OCI-LY1 (cell line): ENCODE measurements around the gene MPPED2.

Experiments
- H2AFZ ChIP-seq: fragments of 200-600 bp; sonication (generic), shearing (Covaris generic); 2 replicates; pipeline ENCODE4 v1.6.0; 2014; ENCODE audit warnings: antibody characterized with exemption, mild to moderate bottlenecking, low read length
- H3F3A ChIP-seq: fragments of 200-600 bp; sonication (generic), shearing (Covaris generic); 2 replicates; pipeline ENCODE4 v1.6.0; 2014; ENCODE audit warnings: mild to moderate bottlenecking, antibody characterized with exemption, low read length, moderate library complexity; ENCODE audit not compliant: insufficient read depth
- H3K27ac ChIP-seq: fragments of 200-600 bp; sonication (generic); 2 replicates; pipeline ENCODE4 v1.5.1; 2014; ENCODE audit warnings: low read length, mixed run types, mild to moderate bottlenecking, low read depth; ENCODE audit not compliant: poor library complexity, severe bottlenecking
- H3K27me3 ChIP-seq: fragments of 200-600 bp; sonication (generic); 2 replicates; pipeline ENCODE4 v1.6.0; 2014; ENCODE audit warnings: antibody characterized with exemption, mild to moderate bottlenecking, low read length, moderate library complexity; ENCODE audit not compliant: insufficient read depth
- H3K36me3 ChIP-seq: fragments of 200-600 bp; sonication (generic); 2 replicates; pipeline ENCODE4 v1.6.1; 2014; ENCODE audit warnings: mild to moderate bottlenecking, antibody characterized with exemption, low read length, moderate library complexity, mixed read lengths; ENCODE audit not compliant: insufficient read depth
- H3K4me1 ChIP-seq: fragments of 200-600 bp; sonication (generic); 2 replicates; pipeline ENCODE4 v1.5.1; 2014; ENCODE audit warnings: mild to moderate bottlenecking, low read length, moderate library complexity; ENCODE audit not compliant: insufficient read depth, severe bottlenecking
- H3K4me2 ChIP-seq: fragments of 200-600 bp; sonication (generic), shearing (Covaris generic); 2 replicates; pipeline ENCODE4 v1.6.1; 2014; ENCODE audit warnings: low read length
- H3K4me3 ChIP-seq: fragments of 200-600 bp; sonication (generic); 2 replicates; pipeline ENCODE4 v1.5.1; 2014; ENCODE audit warnings: low read length, low read depth, mild to moderate bottlenecking, mixed read lengths; ENCODE audit not compliant: poor library complexity, severe bottlenecking
- H3K79me2 ChIP-seq: fragments of 200-600 bp; shearing (Covaris generic); 2 replicates; pipeline ENCODE4 v1.6.1; 2016; ENCODE audit warnings: mixed run types, low read length, mixed read lengths; ENCODE audit not compliant: insufficient read depth
- H3K9ac ChIP-seq: fragments of 200-600 bp; sonication (generic), shearing (Covaris generic); 2 replicates; pipeline ENCODE4 v1.6.1; 2014; ENCODE audit warnings: mild to moderate bottlenecking, low read length, mixed read lengths
- H3K9me2 ChIP-seq: fragments of 200-600 bp; sonication (generic), shearing (Covaris generic); 2 replicates; pipeline ENCODE4 v1.6.1; 2014; ENCODE audit warnings: low read depth, mild to moderate bottlenecking, low read length, mixed read lengths
- H3K9me3 ChIP-seq: fragments of 200-600 bp; shearing (Covaris generic); 2 replicates; pipeline ENCODE4 v1.6.1; 2014; ENCODE audit warnings: low read length, mixed read lengths
- H4K20me1 ChIP-seq: fragments of 200-600 bp; sonication (generic), shearing (Covaris generic); 2 replicates; pipeline ENCODE4 v1.6.0; 2016; ENCODE audit warnings: mild to moderate bottlenecking, low read length; ENCODE audit not compliant: insufficient read depth
- EZH2 ChIP-seq: fragments of 200-600 bp; sonication (generic), shearing (Covaris generic); IDR thresholded peaks from 2 replicates; pipeline ENCODE4 v1.8.0; 2017; ENCODE audit warnings: borderline replicate concordance, mixed run types, mild to moderate bottlenecking, antibody characterized with exemption, low read length, moderate library complexity, mixed read lengths
- TF ChIP-seq, protein P1 (sequence below): fragments of 200-600 bp; sonication (generic), shearing (Covaris generic); IDR thresholded peaks from 2 replicates; pipeline ENCODE4 v1.5.1; 2017; ENCODE audit warnings: mild to moderate bottlenecking, antibody characterized with exemption, low read length, moderate library complexity, mixed read lengths

MPPED2 gene

GRCh38 chr11:30471244-30471643, 114.9 kb downstream of the MPPED2 start:
- H3K9me3 ChIP-seq: no peaks in the 10 kb centered on the region
- no peaks in the 10 kb centered on the region for H3K9me2 ChIP-seq
- no peaks in the 10 kb centered on the region for H3K4me1 ChIP-seq
- no peak overlapping the region for H2AFZ ChIP-seq
- no peak overlapping the region for H3K27ac ChIP-seq
- no peaks in the 10 kb centered on the region for H3K79me2 ChIP-seq
- no peaks in the 10 kb centered on the region for H3K27me3 ChIP-seq
- no peak overlapping the region for H3K9ac ChIP-seq
- no peaks in the 10 kb centered on the region for H3K36me3 ChIP-seq
- H4K20me1 ChIP-seq: no peaks in the 10 kb centered on the region
- H3F3A ChIP-seq: no peaks in the 10 kb centered on the region
- H3K4me2 ChIP-seq: no peak overlapping the region
- no peak for TF ChIP-seq EZH2
- TF ChIP-seq, protein P1, sequence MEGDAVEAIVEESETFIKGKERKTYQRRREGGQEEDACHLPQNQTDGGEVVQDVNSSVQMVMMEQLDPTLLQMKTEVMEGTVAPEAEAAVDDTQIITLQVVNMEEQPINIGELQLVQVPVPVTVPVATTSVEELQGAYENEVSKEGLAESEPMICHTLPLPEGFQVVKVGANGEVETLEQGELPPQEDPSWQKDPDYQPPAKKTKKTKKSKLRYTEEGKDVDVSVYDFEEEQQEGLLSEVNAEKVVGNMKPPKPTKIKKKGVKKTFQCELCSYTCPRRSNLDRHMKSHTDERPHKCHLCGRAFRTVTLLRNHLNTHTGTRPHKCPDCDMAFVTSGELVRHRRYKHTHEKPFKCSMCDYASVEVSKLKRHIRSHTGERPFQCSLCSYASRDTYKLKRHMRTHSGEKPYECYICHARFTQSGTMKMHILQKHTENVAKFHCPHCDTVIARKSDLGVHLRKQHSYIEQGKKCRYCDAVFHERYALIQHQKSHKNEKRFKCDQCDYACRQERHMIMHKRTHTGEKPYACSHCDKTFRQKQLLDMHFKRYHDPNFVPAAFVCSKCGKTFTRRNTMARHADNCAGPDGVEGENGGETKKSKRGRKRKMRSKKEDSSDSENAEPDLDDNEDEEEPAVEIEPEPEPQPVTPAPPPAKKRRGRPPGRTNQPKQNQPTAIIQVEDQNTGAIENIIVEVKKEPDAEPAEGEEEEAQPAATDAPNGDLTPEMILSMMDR: no peak
- no peak overlapping the region for H3K4me3 ChIP-seq

DNA sequence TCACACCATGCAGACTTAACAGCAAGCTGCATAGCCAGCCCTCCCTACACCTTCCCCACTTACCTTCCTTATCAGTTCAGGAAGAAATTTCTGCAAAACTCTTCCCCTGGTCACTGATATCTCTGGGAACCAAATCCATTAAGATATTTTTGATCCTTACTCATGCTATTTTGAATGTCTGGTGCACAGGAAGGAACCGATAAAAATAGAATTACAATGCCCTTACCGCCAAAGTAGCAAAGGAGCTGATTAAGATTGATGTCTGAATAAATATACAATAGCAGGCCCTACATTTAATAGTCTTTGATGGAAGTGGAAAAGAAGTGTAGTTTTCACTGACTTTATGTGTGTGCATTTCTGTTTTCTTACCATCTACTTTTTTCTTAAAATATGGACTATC, 117.3 kb downstream of the MPPED2 start:
- H3K4me1 ChIP-seq: no peaks in the 10 kb centered on the region
- no peak overlapping the region for H3K9ac ChIP-seq
- H3K9me3 ChIP-seq: no peaks in the 10 kb centered on the region
- TF ChIP-seq, protein P1: no peak
- H3K4me3 ChIP-seq: no peak overlapping the region
- no peaks in the 10 kb centered on the region for H3K36me3 ChIP-seq
- H4K20me1 ChIP-seq: no peaks in the 10 kb centered on the region
- no peaks in the 10 kb centered on the region for H3F3A ChIP-seq
- no peaks in the 10 kb centered on the region for H3K79me2 ChIP-seq
- no peak overlapping the region for H2AFZ ChIP-seq
- H3K27me3 ChIP-seq: no peaks in the 10 kb centered on the region
- no peaks in the 10 kb centered on the region for H3K9me2 ChIP-seq
- H3K4me2 ChIP-seq: no peak overlapping the region
- no peak overlapping the region for H3K27ac ChIP-seq

GRCh38 chr11:30467176-30467575, 119.0 kb downstream of the MPPED2 start:
- Histone ChIP-seq H3K4me3 (no peak overlapping the region), H2AFZ (no peak overlapping the region), H3F3A (no peaks in the 10 kb centered on the region), H4K20me1 (no peaks in the 10 kb centered on the region), H3K9me2 (no peaks in the 10 kb centered on the region), H3K4me2 (no peak overlapping the region), H3K79me2 (no peaks in the 10 kb centered on the region), H3K9ac (no peak overlapping the region), H3K4me1 (no peaks in the 10 kb centered on the region), H3K27me3 (no peaks in the 10 kb centered on the region), H3K9me3 (no peaks in the 10 kb centered on the region), H3K36me3 (no peaks in the 10 kb centered on the region), H3K27ac (no peak overlapping the region)
- TF ChIP-seq EZH2: no peak
- TF ChIP-seq, protein P1: no peak
